ENCODE measurements around the gene DYNLRB2.

- TF ChIP-seq, protein P1, sequence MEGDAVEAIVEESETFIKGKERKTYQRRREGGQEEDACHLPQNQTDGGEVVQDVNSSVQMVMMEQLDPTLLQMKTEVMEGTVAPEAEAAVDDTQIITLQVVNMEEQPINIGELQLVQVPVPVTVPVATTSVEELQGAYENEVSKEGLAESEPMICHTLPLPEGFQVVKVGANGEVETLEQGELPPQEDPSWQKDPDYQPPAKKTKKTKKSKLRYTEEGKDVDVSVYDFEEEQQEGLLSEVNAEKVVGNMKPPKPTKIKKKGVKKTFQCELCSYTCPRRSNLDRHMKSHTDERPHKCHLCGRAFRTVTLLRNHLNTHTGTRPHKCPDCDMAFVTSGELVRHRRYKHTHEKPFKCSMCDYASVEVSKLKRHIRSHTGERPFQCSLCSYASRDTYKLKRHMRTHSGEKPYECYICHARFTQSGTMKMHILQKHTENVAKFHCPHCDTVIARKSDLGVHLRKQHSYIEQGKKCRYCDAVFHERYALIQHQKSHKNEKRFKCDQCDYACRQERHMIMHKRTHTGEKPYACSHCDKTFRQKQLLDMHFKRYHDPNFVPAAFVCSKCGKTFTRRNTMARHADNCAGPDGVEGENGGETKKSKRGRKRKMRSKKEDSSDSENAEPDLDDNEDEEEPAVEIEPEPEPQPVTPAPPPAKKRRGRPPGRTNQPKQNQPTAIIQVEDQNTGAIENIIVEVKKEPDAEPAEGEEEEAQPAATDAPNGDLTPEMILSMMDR (conservative IDR thresholded peaks at IDR 0.05; ENCODE audit: low read depth in 2 of 2), result no peak
- no peak for TF ChIP-seq EZH2 (IDR thresholded peaks at IDR 0.05; ENCODE audit: low read depth, unreplicated experiment)
- TF ChIP-seq POLR2AphosphoS5 (IDR thresholded peaks at IDR 0.05; ENCODE audit: low read depth), result no peak
- TF ChIP-seq ETS1 (IDR thresholded peaks at IDR 0.05), result no peak
- no peak for TF ChIP-seq EZH2phosphoT487 (IDR thresholded peaks at IDR 0.05; ENCODE audit: unreplicated experiment)
Observed at GRCh38 chr16:80509872-80510271, 30.9 kb upstream of the DYNLRB2 start.
